Coronary artery (tissue), 2 donors: ENCODE results near the gene KRT77.
"Not testable (repeated sequence)": the region's sequence is repeated elsewhere in the genome, so short reads cannot be mapped to it uniquely, and the experiment has no call there.

Experiments
- DNase-seq: peaks from one replicate; pipeline ENCODE4 v3.0.0-alpha.2; 2017; ENCODE audit warnings: low spot score
- H3K27ac ChIP-seq, 2 donors: fragments of 200-600 bp; sonication (generic); one replicate each; pipeline ENCODE4 v1.5.1; 2016 to 2019
- H3K4me3 ChIP-seq: fragments of 200-600 bp; sonication (generic); 2 replicates; pipeline ENCODE4 v1.5.1; 2016; ENCODE audit warnings: mild to moderate bottlenecking, moderate library complexity
- TF ChIP-seq, protein P1 (sequence below): fragments of 200-600 bp; sonication (generic); IDR thresholded peaks from one replicate; pipeline ENCODE4 v1.5.1; 2019; ENCODE audit warnings: antibody characterized with exemption

KRT77 gene

GRCh38 chr12:52703424-52703823 lies at the start of gene KRT77:
Gene KRT77 (minus strand): TSS chr12:52703524. CDS start chr12:52703434, 90 bp downstream.
- TF ChIP-seq, protein P1, sequence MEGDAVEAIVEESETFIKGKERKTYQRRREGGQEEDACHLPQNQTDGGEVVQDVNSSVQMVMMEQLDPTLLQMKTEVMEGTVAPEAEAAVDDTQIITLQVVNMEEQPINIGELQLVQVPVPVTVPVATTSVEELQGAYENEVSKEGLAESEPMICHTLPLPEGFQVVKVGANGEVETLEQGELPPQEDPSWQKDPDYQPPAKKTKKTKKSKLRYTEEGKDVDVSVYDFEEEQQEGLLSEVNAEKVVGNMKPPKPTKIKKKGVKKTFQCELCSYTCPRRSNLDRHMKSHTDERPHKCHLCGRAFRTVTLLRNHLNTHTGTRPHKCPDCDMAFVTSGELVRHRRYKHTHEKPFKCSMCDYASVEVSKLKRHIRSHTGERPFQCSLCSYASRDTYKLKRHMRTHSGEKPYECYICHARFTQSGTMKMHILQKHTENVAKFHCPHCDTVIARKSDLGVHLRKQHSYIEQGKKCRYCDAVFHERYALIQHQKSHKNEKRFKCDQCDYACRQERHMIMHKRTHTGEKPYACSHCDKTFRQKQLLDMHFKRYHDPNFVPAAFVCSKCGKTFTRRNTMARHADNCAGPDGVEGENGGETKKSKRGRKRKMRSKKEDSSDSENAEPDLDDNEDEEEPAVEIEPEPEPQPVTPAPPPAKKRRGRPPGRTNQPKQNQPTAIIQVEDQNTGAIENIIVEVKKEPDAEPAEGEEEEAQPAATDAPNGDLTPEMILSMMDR, result no peak
- Histone ChIP-seq H3K27ac (no peak within 1 kb of the TSS), H3K4me3 (no peak within 1 kb of the TSS)
- DNase-seq, result no peak

DNA sequence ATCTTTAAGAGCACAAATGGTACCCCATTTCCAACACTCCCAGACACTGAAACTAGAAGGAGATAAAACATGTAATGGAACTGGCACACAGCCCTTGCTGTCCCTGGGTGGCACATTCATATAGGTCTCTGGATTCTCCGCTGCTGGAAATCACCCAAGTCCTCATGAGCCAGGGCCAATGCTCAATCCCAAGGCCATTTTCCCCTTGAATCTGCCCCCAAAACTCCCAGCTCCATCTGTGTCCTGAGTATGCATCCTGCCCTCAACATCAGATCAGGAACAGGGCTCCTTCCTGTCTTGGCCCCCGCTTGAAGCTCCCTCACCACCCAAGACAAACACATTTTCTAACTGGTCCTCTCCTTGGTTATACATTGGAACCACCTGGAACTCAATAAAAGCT lies 49.2 kb upstream of the KRT77 start:
- Histone ChIP-seq H3K27ac (no peak overlapping the region), H3K4me3 (no peak overlapping the region)
- TF ChIP-seq, protein P1, result no peak
- DNase-seq, result no peak

- Histone ChIP-seq H3K4me3 (no peak overlapping the region), H3K27ac (no peak overlapping the region)
- DNase-seq, result no peak
- TF ChIP-seq, protein P1, result no peak
These were observed 48.5 kb upstream of the KRT77 start for GRCh38 chr12:52751795-52752194.

- not testable (repeated sequence) for H3K4me3 ChIP-seq, DNase-seq, H3K27ac ChIP-seq
These were observed 47.2 kb upstream of the KRT77 start for GRCh38 chr12:52750532-52750931.

GRCh38 chr12:52749827-52750226 lies 46.5 kb upstream of the KRT77 start:
- H3K4me3 ChIP-seq, result no peak overlapping the region
- no peak for DNase-seq
- TF ChIP-seq, protein P1, result no peak
- no peak overlapping the region for H3K27ac ChIP-seq

GRCh38 chr12:52748578-52748977 lies 45.3 kb upstream of the KRT77 start:
- Histone ChIP-seq H3K27ac (no peak overlapping the region), H3K4me3 (no peak overlapping the region)
- DNase-seq, result no peak
- TF ChIP-seq, protein P1, result no peak

GRCh38 chr12:52745554-52745953 lies 42.2 kb upstream of the KRT77 start:
- TF ChIP-seq, protein P1, result no peak
- Histone ChIP-seq H3K4me3 (no peak overlapping the region), H3K27ac (no peak overlapping the region)
- no peak for DNase-seq
